Endothelial cell of umbilical vein (primary cell): ENCODE data around the gene ARID1B.

Source experiments
- CTCF ChIP-seq, 2 donors: IDR thresholded peaks; 1 replicate in 1 of 2; 2 replicates in 1 of 2; pipeline ENCODE4 v1.5.1; 2011; ENCODE audit warnings: low read length in 2 of 2, mild to moderate bottlenecking in 2 of 2, moderate library complexity in 2 of 2, control low read depth in 1 of 2, inconsistent platforms in 1 of 2, low read depth in 1 of 2; ENCODE audit not compliant: insufficient read depth in 1 of 2; ENCODE audit errors: extremely low read depth in 1 of 2
- EZH2 ChIP-seq: IDR thresholded peaks from 2 replicates; pipeline ENCODE4 v1.6.1; 2012; ENCODE audit warnings: borderline replicate concordance, low read depth, mild to moderate bottlenecking, moderate library complexity, low read length, inconsistent platforms; ENCODE audit not compliant: severe bottlenecking
- GATA2 ChIP-seq: IDR thresholded peaks from 2 replicates; pipeline ENCODE4 v1.7.0; 2011; ENCODE audit warnings: low read depth, mild to moderate bottlenecking, moderate library complexity, mixed read lengths, low read length; ENCODE audit not compliant: insufficient read length, insufficient read depth
- JUN ChIP-seq: IDR thresholded peaks from 2 replicates; pipeline ENCODE4 v1.6.1; 2011; ENCODE audit warnings: borderline replicate concordance, low read depth; ENCODE audit not compliant: insufficient read length, insufficient read depth
- MAX ChIP-seq: IDR thresholded peaks from 2 replicates; pipeline ENCODE4 v1.6.1; 2011; ENCODE audit not compliant: insufficient read depth, insufficient read length
- MYC ChIP-seq: IDR thresholded peaks from one replicate; pipeline ENCODE4 v1.6.1; 2011; ENCODE audit warnings: mild to moderate bottlenecking, low read depth, low read length
- POLR2A ChIP-seq: IDR thresholded peaks from 2 replicates; pipeline ENCODE4 v1.6.1; 2012; ENCODE audit warnings: low read depth, mild to moderate bottlenecking, control low read depth, low read length
- POLR2AphosphoS5 ChIP-seq: IDR thresholded peaks from 2 replicates; pipeline ENCODE4 v1.6.1; 2012; ENCODE audit warnings: low read depth, mild to moderate bottlenecking, control low read depth, low read length, moderate library complexity; ENCODE audit not compliant: insufficient read depth

GRCh38 chr6:157078326-157078725 is 301.1 kb downstream of the ARID1B start:
- TF ChIP-seq POLR2A (no peak), CTCF (IDR thresholded peaks at IDR 0.05; ENCODE audit: extremely low read depth in 1 of 2, insufficient read depth in 1 of 2, low read depth in 1 of 2, low read length in 2 of 2) (no peak), MAX (no peak), EZH2 (no peak), POLR2AphosphoS5 (no peak), JUN (no peak), MYC (no peak), GATA2 (no peak)
